ENCODE measurements around the gene ACAP1.
"Not testable (repeated sequence)": the region's sequence is repeated elsewhere in the genome, so short reads cannot be mapped to it uniquely, and the experiment has no call there.

The ACAP1 gene

DNA sequence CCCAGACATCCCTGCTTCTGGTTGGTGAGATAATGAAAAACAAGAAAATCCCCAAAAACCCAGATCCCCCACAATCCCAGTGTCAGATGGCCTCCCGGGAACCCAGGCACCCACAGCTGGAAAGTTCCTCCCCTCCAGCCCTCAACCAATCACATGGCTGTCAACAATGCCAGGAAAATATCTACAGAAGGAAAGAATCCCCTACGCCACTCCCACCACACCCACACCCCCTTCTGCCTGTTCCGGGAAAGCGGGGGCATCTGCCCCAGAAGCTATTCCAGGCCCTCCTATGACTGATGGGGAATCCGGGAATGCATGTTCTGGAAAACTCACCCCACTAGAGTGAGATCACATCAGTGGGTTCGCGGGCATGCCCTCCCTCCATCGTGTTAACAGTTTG, 20.4 kb downstream of the ACAP1 start:
- no peak for DNase-seq

DNA sequence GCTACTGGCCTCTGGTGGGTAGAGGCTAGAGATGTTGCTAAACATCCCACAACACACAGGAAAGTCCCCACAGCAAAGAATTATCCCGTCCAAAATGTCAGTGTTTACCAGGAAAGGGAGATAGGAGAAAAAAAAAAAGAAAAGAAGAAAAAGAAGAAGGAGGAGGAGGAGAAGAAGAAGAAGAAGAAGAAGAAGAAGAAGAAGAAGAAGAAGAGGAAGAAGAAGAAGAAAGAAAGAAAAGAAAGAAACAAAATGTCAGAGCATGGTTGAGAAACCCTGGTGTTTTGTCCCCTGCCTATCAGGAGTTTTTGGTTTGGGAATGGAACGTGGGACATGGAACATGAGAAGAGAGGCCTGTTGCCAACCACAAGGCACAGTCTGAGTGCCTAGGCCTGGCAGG, 21.1 kb downstream of the ACAP1 start:
- no peak for DNase-seq

DNA sequence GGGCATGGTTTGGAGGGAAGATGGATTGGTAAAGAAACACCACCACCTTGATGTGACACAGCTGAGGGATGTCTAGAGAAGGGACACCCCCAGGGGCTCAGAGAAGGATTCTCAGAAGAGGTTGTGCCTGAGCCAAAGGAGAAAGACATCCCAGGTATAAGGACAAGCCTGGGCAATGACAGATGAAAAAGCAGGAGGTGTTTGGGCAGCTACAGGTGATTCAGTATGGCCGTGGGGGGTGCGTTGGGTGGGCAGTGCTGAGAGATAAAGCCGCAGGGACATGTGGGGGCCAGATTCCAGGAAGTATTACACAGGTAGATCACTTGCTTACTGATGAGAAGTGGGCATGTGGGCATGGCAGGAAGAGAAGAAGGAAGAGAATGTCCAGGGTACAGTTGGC, 25.6 kb downstream of the ACAP1 start:
- DNase-seq = no peak

DNA sequence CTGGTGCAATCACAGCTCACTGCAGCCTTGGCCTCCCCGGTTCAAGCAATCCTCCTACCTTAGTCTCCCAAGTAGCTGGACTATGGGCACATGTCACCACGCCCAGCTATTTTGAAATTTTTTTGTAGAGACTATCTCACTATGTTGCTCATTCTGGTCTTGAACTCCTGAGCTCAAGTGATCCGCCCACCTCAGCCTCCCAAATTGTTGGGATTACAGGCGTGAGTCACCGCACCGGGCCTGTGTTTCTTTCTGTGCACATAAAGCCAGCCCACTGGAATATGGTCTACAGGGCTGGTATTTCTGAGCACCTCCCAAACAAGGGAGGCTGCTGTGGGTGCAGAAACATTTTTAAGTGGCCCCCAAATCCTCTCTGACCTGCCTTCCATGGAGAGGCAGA, 27.0 kb downstream of the ACAP1 start:
- no peak for DNase-seq

DNA sequence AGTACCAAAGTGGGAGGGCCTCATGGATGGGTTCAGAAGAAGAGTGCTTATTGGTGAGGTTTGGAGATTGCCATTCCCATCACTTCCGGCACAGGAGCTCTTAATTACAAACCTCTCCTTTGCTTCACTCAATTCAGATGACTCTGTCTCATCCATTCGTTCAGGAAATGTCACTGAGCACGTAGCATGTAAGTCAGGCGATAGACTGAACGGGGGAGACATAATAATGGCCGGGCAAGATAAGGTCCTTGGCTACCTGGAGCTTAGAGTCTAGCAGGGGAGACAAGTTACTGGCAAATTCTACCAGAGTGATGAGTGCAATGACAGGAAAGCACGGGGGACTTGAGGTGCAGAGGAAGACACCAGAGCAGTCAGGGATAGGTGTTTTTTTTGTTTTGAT, 29.6 kb downstream of the ACAP1 start:
- DNase-seq = not testable (repeated sequence)

DNA sequence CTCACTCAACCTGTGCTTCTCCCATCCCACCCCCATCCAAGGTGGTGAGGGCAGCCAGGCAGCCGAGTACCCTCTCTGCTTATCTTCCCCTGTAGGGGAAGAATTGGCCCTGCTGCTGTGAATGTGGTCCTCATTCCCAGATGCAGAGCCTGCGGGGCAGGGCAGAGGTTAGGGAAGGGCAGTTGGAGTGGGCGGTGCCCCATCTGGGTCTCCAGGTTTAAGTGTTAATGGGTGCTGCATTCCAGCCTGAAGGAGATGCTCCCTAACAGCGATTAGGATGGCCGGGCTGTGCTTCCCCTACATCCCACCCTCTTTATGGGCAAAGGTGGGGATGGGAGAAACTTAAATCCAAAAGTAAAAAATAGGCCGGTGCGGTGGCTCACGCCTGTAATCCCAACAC, 30.8 kb downstream of the ACAP1 start:
- no peak for DNase-seq

DNA sequence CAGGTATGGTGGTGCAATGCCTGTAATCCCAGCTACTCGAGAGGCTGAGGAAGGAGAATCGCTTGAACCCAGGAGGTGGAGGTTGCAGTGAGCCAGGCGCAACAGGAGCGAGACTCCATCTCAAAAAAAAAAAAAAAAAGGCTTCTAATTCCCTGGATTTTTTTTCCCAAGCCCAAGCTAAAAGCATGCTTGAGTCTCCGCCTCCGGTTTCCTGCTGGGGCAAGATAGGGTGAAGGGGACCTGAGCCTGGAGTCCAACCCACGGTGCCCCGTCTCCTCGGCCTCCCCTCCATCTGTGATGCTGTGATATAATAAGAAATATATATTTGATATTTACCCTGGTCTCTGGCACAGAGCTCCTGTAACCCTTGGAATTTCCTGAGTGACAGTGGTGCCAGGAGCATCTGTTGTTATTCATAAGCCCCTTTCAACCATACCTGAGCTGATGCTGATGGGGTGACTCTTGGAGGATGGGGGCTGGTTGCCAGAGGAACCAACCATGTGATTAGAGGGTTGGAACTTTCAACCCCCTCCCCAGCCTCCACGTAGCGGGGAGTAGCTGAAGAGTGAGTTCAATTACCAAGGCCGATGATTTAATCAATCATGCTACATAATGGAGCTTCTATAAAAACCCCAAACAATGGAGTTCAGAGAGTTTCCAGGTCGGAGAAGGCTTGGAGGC, 31.7 kb downstream of the ACAP1 start:
- no peak for DNase-seq

DNA sequence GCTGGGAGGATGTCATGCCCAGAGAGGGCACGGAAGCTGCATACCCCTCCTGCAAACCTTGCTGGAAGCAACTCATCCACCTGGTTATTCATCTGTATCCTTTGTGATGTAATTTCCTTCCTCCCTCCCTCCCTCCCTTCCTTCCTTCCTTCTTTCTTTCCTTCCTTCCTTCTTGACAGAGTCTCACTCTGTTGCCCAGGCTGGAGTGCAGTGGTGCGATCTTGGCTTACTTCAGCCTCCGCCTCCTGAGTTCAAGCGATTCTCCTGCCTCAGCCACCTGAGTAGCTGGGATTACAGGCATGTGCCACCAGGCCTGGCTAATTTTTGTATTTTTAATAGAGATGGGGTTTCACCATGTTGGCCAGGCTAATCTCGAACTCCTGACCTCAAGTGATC, 32.3 kb downstream of the ACAP1 start:
- not testable (repeated sequence) for DNase-seq

DNA sequence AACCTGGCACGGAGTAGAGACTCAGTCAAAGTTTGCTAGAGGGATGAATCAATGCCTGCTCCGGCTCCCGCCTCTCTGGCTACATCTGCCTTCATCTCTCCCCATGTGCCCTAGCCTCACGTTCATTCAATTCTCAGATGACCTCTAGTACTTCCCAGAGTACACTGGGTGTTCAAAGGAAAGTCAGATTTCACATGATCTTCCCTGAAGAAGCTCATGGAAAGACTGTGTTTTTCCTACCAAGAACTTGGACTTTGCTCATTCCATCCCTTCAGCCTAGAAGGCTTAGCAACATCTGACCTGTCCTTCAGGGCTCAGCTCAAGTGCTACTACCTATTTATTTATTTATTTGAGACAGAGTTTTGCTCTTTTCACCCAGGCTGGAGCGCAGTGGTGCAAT, 33.5 kb downstream of the ACAP1 start:
- DNase-seq = no peak

DNA sequence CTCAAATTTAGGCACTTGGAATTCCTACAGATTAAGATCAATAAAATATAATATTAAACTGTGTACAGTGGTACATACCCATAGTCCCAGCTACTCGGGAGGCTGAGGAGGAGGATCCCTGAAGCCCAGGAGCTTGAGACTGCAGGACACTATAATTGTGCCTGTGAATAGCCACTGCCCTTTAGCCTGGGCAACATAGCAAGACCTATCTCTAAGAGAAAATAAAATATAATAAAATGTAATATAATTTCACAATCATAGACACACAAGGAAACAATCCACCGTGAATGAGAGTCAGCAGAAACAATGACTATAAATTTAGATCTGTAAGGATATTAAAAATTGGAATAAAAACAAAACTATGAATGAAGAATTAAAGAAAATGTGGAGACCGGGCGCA, 34.5 kb downstream of the ACAP1 start:
- DNase-seq = no peak

DNA sequence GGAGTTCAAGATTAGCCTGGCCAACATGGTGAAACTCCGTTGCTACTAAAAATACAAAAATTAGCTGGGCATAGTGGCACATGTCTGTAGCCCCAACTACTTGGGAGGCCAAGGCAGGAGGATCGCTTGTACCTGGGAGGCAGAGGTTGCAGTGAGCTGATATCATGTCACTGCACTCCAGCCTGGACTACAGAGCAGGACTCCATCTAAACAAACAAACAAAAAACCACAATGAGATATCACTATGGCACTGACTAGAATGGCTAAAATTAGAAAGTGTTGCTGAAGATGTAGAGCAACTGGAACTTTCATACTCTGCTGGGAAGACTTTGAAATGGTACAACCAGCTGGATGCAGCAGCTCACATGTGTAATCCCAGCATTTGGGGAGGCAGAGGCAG, 38.0 kb downstream of the ACAP1 start:
- no peak for DNase-seq

DNA sequence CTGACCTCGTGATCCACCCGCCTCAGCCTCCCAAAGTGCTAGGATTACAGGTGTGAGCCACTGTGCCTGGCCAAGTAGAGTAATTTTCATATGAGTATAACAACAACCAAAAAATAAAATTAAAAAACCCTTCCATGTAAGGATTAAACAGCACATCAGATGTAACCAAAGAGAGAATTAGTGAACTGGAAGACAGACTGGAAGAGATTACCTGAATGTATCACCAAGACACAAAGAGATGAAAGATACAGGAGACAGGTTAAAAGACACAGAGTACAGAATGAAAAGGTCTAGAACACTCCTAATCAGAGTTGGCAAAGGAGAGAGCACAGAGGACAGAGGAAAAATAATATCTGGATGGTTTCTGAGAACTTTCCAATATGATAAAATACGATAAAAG, 42.8 kb downstream of the ACAP1 start:
- DNase-seq = no peak

DNA sequence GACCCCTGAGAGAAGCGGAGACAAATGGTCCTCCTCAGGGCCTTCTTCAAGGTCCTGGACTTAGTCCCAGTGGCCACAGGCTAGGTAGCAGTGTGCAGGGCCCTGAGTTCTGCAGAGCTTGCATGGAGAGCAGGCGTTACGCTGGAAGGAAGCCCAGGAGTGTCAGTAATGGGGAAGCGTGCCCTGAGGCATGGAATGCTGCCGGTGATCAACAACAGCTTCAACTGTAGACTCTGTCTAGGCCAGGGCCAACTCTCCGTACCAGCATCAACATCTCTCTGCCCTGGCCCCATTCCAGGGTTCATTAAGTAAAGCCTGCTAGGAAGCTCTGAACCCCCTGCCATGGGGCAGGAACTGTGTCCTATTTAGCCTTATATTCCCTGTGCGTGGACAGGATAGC, 44.0 kb downstream of the ACAP1 start:
- DNase-seq = no peak

DNA sequence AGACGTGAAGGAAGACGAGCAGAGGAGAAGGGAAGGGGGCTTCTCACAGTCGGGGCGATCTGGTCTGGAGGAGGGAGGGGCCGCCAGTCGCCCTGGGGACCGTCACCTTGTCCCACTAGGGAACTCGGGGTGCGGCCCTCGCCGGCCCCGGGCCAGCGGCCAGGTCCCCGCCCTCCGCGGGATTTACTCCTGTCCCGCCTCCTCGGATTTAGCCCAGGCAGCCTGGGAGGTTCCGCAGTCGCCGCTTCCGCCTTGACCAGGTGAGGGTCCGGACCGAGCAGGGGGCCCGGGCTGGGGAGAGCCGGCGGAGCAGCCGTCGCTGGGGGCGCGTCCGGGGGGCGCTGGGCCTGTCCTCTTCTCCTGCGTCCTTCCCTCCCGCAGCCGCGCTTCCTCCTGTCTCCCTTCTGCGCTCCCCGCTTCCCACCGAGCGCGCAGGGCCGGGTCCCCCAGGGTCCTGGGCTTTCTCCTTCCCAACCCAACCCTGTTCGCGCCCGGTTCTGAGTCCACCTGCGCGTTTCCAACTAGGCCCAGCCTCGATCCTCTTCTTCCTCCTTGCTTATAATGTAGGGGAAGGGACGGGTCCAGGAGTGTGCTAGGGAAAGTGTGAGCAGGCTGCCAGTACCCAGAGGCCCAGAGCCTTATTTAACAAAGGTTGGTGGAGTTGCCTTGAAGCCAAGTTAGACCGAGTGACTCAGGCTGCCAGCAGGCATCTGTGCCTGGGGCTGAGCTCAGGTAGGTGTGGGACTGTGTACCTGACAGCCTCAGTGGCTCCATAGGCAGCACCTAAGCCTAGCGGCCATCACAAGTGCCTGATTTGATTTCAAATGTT, 44.7 kb downstream of the ACAP1 start, which contains the start of gene TNK1:
TSS of gene TNK1 (plus strand) at position 235 of the 829 bp plus-strand sequence. CDS start 1,838 bp downstream, outside the sequence.
- no peak for DNase-seq

DNA sequence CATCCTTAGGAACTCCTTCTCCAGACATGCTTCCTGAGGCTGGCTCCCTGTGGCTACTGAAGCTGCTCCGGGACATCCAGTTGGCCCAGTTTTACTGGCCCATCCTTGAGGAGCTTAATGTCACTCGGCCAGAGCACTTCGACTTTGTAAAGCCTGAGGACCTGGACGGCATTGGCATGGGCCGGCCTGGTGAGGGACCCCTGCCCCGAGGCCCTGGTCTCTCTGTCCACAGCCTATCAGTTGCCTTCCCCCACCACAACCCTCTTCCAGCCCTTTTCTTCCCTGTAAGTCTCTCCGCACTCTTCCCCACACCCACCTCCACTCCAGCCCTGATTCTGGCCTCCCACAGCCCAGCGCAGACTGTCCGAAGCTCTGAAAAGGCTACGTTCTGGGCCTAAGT, 46.6 kb downstream of the ACAP1 start:
- DNase-seq = no peak

DNA sequence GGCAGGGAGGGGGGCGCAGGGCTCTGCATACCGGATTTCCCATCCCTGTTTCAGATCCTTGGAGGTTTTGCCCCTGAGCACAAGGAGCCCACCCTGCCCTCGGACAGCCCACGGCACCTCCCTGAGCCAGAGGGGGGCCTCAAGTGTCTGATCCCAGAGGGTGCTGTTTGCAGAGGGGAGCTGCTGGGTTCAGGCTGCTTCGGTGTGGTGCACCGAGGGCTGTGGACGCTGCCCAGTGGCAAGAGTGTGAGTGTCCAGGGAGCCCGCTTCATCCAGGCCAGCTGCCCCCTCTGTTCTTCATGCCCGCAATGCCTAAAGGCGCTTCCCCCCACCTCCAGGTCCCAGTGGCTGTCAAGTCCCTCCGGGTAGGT, 47.0 kb downstream of the ACAP1 start:
- DNase-seq = no peak

DNA sequence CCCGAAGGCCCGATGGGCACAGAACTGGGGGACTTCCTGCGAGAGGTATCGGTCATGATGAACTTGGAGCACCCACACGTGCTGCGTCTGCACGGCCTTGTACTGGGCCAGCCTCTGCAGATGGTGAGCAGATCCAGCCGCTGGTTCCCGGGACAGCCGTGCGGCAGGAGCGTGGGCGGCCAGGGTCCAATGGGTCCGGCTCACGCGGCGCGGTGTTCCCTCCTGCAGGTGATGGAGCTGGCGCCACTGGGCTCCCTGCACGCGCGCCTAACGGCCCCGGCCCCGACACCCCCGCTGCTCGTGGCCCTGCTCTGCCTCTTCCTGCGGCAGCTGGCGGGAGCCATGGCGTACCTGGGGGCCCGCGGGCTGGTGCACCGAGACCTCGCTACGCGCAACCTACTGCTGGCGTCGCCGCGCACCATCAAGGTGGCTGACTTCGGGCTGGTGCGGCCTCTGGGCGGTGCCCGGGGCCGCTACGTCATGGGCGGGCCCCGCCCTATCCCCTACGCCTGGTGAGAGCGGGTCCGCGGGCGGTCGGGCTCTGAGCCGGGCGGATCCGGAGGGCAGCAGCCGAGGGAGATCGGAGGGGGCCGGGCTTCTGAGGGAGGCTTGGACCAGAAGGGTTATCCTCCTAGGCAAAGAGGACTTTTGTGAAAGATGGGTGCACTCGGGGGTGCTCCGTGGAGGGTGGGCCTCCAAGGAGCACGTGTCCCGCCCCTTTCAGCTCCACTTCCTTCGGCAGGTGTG, 47.6 kb downstream of the ACAP1 start:
- DNase-seq = no peak

DNA sequence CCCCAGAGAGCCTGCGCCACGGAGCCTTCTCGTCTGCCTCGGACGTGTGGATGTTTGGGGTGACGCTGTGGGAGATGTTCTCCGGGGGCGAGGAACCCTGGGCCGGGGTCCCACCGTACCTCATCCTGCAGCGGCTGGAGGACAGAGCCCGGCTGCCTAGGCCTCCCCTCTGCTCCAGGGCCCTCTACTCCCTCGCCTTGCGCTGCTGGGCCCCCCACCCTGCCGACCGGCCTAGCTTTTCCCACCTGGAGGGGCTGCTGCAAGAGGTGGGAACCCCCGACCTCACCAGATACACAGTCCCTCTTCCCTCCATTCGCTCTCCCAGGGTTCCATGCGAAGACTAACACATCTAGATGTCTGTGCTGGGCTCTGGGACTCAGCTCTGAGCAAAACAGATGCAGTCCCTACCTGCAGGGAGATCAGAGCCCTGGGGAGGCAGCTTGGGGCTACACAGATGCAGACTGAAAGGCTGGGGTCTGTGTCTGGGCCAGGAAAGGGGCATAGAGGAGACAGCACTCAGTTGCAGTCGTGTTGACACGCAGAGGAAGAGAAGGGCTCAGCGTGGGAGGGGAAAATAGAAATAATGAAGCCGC, 48.3 kb downstream of the ACAP1 start:
- no peak for DNase-seq

DNA sequence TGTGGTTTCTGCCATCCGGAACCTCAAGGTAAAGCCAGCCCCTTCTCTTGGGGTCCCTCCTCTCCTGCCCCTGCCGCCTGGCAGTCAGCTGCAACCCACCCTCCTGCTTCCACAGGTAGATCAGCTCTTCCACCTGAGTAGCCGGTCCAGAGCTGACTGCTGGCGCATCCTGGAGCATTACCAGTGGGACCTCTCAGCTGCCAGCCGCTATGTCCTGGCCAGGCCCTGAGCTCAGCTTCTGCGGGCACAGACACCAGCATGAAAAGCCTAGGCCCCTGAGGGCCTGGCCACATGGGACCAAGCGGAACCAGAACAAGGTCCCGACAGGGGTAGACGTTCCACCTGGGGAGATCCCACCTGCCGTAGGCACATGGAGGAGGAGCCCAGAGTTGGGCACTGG, 52.5 kb downstream of the ACAP1 start:
- DNase-seq = no peak

DNA sequence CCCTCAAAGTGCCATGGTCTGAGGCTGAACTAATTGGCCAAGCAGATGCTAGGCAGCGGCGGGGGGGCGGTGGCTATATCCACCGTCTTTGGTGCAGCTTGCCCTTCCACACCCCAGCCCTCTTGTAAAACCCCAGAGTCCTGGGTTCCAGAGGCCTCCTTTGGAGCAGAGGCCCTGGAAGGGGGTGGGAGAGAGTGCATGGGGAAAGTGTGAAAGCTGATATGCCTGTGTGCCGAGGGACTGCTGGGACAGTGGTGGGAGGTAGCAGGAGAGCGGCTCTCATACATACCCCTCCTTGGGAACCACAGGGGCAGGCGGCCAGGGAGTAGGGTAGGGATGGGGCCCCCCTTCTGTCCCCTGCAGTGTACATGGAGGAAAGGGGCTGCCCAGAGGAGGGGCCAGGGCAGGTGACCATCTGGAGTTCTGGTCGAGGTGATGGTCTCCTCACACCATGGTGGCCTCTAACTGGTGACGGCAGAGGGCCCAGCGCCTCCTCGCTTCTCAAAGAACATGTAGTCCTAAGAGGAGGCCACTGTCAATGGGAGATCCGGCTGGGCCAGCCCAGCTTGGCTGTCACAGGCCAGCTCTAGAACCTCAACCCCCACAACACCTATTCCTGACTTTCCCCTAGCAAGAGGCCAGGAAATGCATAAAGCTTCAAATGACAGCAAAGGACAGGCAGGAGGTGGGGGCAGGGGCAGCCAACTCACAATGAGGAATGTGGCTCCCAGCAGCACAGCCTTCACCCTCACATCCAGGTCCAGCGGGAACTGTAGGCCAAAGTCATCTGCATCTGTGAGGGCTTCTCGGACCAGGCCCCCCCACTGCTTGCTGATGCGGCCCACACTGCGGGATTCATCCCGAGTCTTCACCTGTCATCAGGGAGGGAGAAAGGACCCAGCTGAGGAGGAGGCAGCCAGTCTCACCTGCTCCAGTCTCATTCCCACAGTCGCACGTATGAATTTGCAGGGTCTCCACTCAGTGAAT, 53.9 kb downstream of the ACAP1 start:
- no peak for DNase-seq

DNA sequence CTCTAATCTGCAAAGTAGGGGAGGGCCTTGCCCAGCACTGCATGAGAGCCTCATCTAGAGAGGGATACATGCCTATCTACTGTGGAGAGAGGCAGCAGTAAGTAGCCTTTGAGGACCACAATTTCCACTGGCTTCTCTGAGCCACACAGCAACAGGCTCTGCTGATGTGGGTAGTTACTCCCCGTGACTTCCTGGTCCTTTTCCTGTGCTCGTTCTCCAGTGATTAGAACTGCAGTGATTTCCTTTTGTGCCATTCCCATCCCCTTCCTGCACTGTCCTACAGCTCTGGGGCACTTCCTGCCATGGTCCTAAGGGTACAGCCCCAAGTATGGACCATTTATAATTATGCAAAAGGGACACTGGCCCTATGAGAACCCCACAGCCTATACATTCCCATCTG, 55.0 kb downstream of the ACAP1 start:
- no peak for DNase-seq
